K562 (cell line): ENCODE data around the gene UBE2M.

ENCODE experiments used
- BMI1 ChIP-seq: fragments of 150-350 bp; IDR thresholded peaks from 2 replicates; pipeline ENCODE4 v1.6.1; 2014; ENCODE audit warnings: low read length
- CTCF ChIP-seq, 3 experiments: IDR thresholded peaks in 2 of 3; conservative IDR thresholded peaks in 1 of 3; 2 replicates each; pipeline ENCODE4 v1.5.1; 2011 to 2012; ENCODE audit warnings: low read length in 3 of 3, mild to moderate bottlenecking in 3 of 3, control low read depth in 2 of 3, improper control_type of control experiment in 1 of 3, inconsistent platforms in 1 of 3, low read depth in 1 of 3, mixed read lengths in 1 of 3, moderate library complexity in 1 of 3; ENCODE audit not compliant: insufficient read depth in 2 of 3
- FOS ChIP-seq: IDR thresholded peaks from 3 replicates; pipeline ENCODE4 v1.6.1; 2011; ENCODE audit not compliant: insufficient read length; ENCODE audit errors: extremely low read depth
- HDAC6 ChIP-seq: IDR thresholded peaks from 2 replicates; pipeline ENCODE4 v1.6.1; 2012; ENCODE audit warnings: low read depth, mild to moderate bottlenecking, control low read depth, inconsistent platforms, low read length, moderate library complexity
- MTA1 ChIP-seq: fragments of 450-650 bp; IDR thresholded peaks from 2 replicates; pipeline ENCODE4 v1.6.1; 2017; ENCODE audit warnings: borderline replicate concordance
- NRF1 ChIP-seq, 2 experiments: fragments of 450-650 bp; IDR thresholded peaks in 1 of 2; conservative IDR thresholded peaks in 1 of 2; 2 replicates each; pipeline ENCODE4 v1.6.1; 2014; ENCODE audit warnings: mild to moderate bottlenecking in 2 of 2
- YY1 ChIP-seq, 3 experiments: IDR thresholded peaks; 2 replicates each; pipeline ENCODE4 v1.6.1; 2011; ENCODE audit warnings: low read length in 2 of 3, mild to moderate bottlenecking in 2 of 3, moderate library complexity in 2 of 3, borderline replicate concordance in 1 of 3, control low read depth in 1 of 3, low read depth in 1 of 3; ENCODE audit not compliant: insufficient read depth in 3 of 3, insufficient replicate concordance in 2 of 3, control insufficient read depth in 1 of 3, insufficient read length in 1 of 3; ENCODE audit errors: extremely low read depth in 1 of 3
- ZNF217 ChIP-seq: sonication (generic); formaldehyde crosslinking; IDR thresholded peaks from 2 replicates; pipeline ENCODE4 v1.8.0; 2022; ENCODE audit warnings: mild to moderate bottlenecking, missing genetic modification reagents

DNA sequence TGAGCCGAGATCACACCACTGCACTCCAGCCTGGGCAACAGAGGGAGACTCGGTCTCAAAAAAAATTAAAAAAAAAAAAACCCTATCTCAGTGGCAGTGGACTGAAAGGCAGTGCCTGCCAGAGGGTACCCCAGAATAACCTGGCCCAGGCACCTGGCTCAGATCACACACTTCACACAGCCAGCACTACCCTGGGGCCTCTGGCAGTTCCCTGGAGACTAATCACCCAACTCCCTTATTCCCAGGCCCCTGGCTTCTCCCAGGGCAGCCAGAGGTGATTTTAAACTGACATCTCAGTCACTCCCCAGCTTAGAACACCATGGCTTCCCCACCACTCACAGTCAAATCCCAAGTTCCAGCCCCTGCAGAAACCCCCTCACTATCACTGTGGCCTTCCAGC is 43.2 kb downstream of the UBE2M start:
- no peak for TF ChIP-seq YY1 (IDR thresholded peaks at IDR 0.05; ENCODE audit: borderline replicate concordance in 1 of 3, control insufficient read depth in 1 of 3, extremely low read depth in 1 of 3, insufficient read depth in 3 of 3, insufficient read length in 1 of 3, insufficient replicate concordance in 2 of 3, low read depth in 1 of 3, low read length in 2 of 3)
- TF ChIP-seq MTA1: no peak
- TF ChIP-seq ZNF217 (CRISPR knock-in tag): no peak
- no peak for TF ChIP-seq BMI1
- no peak for TF ChIP-seq NRF1 (conservative IDR thresholded peaks at IDR 0.05 in 1 of 2, IDR thresholded peaks at IDR 0.05 in 1 of 2)
- TF ChIP-seq HDAC6: no peak
- no peak for TF ChIP-seq CTCF (IDR thresholded peaks at IDR 0.05 in 2 of 3, conservative IDR thresholded peaks at IDR 0.05 in 1 of 3; ENCODE audit: insufficient read depth in 2 of 3, low read depth in 1 of 3, low read length in 3 of 3)
- TF ChIP-seq FOS: no peak
